Myocyte (in vitro differentiated cells): ENCODE results near the gene IRF1. TPM values are rescaled to one million over a fixed set of nuclear protein-coding genes. Genes with fewer than 3 reads are reported as not detected.
A peak's percentile ranks its signal among the peaks of the same experiment; 100 is the strongest.
"Not testable (repeated sequence)": the region's sequence is repeated elsewhere in the genome, so short reads cannot be mapped to it uniquely, and the experiment has no call there.

Experiments used
- DNase-seq: peaks from one replicate; pipeline ENCODE4 v3.0.0-alpha.2; 2012; ENCODE audit warnings: low read depth
- total RNA-seq: library from RNA; depleted of rRNA; stranded (reverse); fragments of >200 nt; gene quantifications from 2 replicates; pipeline ENCODE4 v1.2.3, GENCODE V29; 2014

IRF1 gene
- total RNA-seq, 1 donor from 2014 or later, result 11.7 TPM

- DNase-seq, result no peak
Measured at GRCh38 chr5:132444061-132444460, 46.5 kb downstream of the IRF1 start.

GRCh38 chr5:132439521-132440089 lies 51.0 kb downstream of the IRF1 start:
- DNase-seq, result peak; percentile 87

GRCh38 chr5:132438917-132439316 lies 51.7 kb downstream of the IRF1 start:
- peak; percentile 24 for DNase-seq

DNA sequence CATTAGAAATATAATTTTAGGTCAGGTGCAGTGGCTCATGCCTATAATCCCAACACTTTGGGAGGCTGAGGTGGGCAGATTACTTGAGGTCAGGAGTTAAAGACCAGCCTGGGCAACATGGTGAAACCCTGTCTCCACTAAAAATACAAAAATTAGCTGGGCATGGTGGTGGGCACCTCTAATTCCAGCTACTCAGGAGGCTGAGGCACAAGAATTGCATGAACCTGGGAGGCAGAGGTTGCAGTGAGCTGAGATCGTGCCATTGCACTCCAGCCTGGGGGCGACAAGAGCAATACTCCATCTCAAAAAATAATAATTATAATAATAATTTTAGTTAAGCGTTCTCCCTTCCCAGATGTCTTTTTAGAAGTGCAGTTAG lies 52.3 kb downstream of the IRF1 start:
- not testable (repeated sequence) for DNase-seq

DNA sequence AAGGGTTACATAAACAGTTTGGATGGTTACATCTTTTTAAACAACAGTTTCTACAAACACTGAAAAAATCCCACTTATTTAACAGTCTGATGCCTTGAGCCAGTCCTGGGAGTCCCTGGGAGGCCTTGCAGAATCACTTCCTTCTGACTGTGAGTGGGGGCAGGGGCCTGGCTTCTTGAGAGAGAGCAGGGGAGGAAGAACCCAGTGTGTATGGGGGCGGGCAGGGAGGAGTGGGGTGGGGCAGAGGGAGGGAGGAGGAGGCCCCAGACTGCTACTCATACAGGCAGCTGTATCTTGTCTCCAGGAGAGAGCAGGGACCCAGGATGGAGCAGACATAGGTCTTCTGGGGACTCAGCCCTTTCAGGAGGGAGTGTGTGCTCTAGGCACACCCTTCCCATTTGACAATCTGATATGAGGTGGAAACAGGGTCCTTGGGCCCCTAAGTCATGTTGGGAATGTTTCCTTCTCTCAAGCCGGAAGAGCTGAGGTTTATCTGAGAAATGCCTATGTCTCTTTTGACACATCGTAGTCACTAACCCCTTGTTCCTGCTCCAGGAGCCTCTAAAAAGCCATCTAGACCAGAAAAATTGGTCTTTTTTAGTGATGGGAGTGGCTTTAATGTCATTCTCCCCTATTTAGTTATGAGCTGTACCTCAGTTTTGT lies 52.8 kb downstream of the IRF1 start:
- DNase-seq, result peak; percentile 72

- DNase-seq, result no peak
Measured at GRCh38 chr5:132436936-132437335, 53.6 kb downstream of the IRF1 start.

DNA sequence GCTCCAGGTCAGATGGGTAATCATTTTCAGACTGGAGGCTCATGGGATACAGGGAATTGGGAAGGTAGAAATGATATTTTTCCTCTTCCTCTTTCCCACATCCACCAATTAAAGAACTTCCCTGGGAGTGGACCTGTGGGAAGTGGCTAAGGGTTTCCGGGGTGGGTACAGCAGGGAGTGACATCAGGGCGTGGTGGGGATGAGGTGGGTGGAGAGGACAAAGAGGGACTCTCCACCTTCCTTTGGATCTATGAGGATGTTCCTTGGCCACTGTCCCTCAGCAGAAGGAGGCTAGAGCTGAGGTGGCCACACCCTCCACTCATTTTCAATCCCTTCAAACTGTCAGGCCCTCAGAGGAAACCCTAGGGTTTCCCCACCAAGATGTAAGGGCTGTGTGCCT lies 54.7 kb downstream of the IRF1 start:
- DNase-seq, result no peak

GRCh38 chr5:132435447-132435846 lies 55.1 kb downstream of the IRF1 start:
- no peak for DNase-seq

DNA sequence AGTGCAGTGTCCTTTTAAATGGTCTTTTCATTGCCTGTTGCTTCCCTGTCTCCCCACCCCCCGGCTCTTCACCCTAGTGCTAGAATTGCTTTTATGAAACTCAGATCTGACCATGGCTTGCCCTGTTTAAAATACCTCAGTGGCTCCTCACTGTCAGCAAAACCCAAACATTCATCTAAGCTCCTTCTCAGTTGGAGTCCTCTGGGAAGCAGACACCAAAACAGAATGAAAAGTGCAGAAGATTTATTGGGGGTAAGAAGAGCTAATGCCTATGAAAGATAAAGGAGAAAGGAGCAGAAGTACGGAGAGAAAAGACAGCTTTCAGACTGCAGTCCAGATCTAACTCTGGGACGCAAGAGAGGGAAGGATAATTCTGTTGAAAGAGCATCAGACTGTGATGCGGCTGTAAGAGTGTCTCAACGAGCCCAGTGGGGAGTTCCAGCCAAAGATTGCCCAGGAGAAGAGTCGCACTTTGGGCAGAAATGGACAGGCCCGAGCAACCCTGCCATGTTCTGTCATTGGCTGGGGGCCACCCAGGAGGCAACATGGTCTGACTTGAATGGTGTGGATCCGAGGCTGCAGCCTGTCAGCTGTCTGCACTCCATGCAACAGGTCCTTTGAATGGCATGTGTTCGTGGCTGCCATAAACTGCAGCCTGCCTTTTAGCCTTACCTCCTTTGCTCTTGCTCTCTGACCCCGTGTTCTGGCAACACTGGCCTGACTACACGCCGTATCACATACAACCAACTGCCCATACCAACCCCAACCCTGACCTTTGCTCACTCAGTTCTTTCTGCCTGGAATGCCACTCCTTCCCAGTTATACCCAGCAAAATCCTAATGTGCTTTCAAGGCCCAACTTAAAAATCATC lies 55.9 kb downstream of the IRF1 start:
- peak; percentile 51 for DNase-seq

GRCh38 chr5:132433141-132433540 lies 57.4 kb downstream of the IRF1 start:
- DNase-seq, result no peak

GRCh38 chr5:132431632-132432031 lies 58.9 kb downstream of the IRF1 start:
- DNase-seq, result no peak

Other genes with a start within 250 kb of the IRF1 start
- gene PDLIM4, start 233.1 kb downstream of the IRF1 start, total RNA-seq, result 220 and 230 TPM in 2 replicates
- 2.3 and 2.5 TPM in 2 replicates for gene SLC22A4, start 196.4 kb downstream of the IRF1 start, total RNA-seq
- 4.8 and 13.4 TPM in 2 replicates for gene SLC22A5, start 121.1 kb downstream of the IRF1 start, total RNA-seq
- not detected in 2 replicates for gene IL5, start 52.7 kb upstream of the IRF1 start, total RNA-seq
- gene RAD50, start 66.2 kb upstream of the IRF1 start, total RNA-seq, result 21.0 and 25.9 TPM in 2 replicates
- not detected in 2 replicates for gene IL13, start 167.4 kb upstream of the IRF1 start, total RNA-seq
- gene IL4, start 183.2 kb upstream of the IRF1 start, total RNA-seq, result not detected in 2 replicates
- gene KIF3A, start 246.8 kb upstream of the IRF1 start, total RNA-seq, result 7.1 and 7.4 TPM in 2 replicates